Sigmoid colon (tissue), 7 donors: Measurements from ENCODE around the gene PIGW. TPM values are rescaled to one million over a fixed set of nuclear protein-coding genes. Genes with fewer than 3 reads are reported as not detected.

Source experiments
- DNase-seq: peaks from one replicate; pipeline ENCODE4 v3.0.0-alpha.2; 2019
- H3K27ac ChIP-seq, 4 donors: fragments of 200-600 bp; sonication (generic); one replicate each; pipeline ENCODE4 v1.5.1; 2016 to 2019; ENCODE audit warnings: mild to moderate bottlenecking in 1 of 4
- H3K27me3 ChIP-seq, 3 donors: fragments of 200-600 bp; sonication (generic); one replicate each; pipeline ENCODE4 v1.5.1; 2019; ENCODE audit warnings: mild to moderate bottlenecking in 1 of 3
- H3K36me3 ChIP-seq, 4 donors: fragments of 200-600 bp; sonication (generic); one replicate each; pipeline ENCODE4 v1.5.1; 2016 to 2019
- H3K4me1 ChIP-seq, 4 donors: fragments of 200-600 bp; sonication (generic); one replicate each; pipeline ENCODE4 v1.5.1; 2017 to 2019
- H3K4me3 ChIP-seq, 4 donors: fragments of 200-600 bp; sonication (generic); one replicate each; pipeline ENCODE4 v1.5.1; 2017 to 2019; ENCODE audit warnings: mild to moderate bottlenecking in 2 of 4, moderate library complexity in 1 of 4
- H3K9me3 ChIP-seq, 4 donors: fragments of 200-600 bp in 3 of 4; sonication (generic) in 3 of 4; one replicate each; pipeline versions ENCODE4 v1.5.1 to v1.6.1; 2013 to 2019
- EP300 ChIP-seq, 4 donors: sonication (generic); formaldehyde crosslinking; IDR thresholded peaks; one replicate each; pipeline ENCODE4 v1.6.1; 2017; ENCODE audit warnings: antibody characterized with exemption in 4 of 4
- POLR2A ChIP-seq, 2 donors: fragments of 450-650 bp; IDR thresholded peaks; one replicate each; pipeline ENCODE4 v1.6.1; 2016; ENCODE audit warnings: antibody characterized with exemption in 2 of 2, mild to moderate bottlenecking in 2 of 2, moderate library complexity in 2 of 2
- POLR2AphosphoS5 ChIP-seq, 4 donors: sonication (generic); formaldehyde crosslinking; IDR thresholded peaks; one replicate each; pipeline ENCODE4 v1.6.1; 2017; ENCODE audit warnings: antibody characterized with exemption in 4 of 4
- WGBS, 2 donors: extraction: QIAGEN DNeasy Blood & Tissue Kit; methylation state at CpG; one replicate each; pipeline ENCODE4 v1.1.7; 2013; 5-methylcytosine and 5-hydroxymethylcytosine counted together
- intact Hi-C: fragments of 100-400 bp; cut with DNase I; formaldehyde crosslinking; loops from one replicate; pipeline ENCODE4 v1.15.1; 2023
- polyA plus RNA-seq, 3 donors: library from polyadenylated mRNA; stranded (reverse); fragments of 200-250 nt; gene quantifications; one replicate each; pipeline ENCODE4 v1.2.3, GENCODE V29; 2013
- total RNA-seq, 4 donors: library from RNA; depleted of rRNA; stranded (reverse); fragments of >200 nt; gene quantifications; one replicate each; pipeline ENCODE4 v1.1.0, GENCODE V29; 2016
- TF ChIP-seq, protein P1 (sequence below), 4 experiments: fragments of 450-650 bp in 3 of 4; fragments of 200-600 bp in 1 of 4; IDR thresholded peaks; one replicate each; pipeline ENCODE4 v1.5.1; 2016 to 2019; ENCODE audit warnings: antibody characterized with exemption in 4 of 4, mild to moderate bottlenecking in 3 of 4, moderate library complexity in 2 of 4
- donor health status: healthy with polysubstance abuse.
- donor health status: Bipolar disorder and iron deficiency.
- donor health status: healthy.

The PIGW gene
- total and polyA plus RNA-seq, 7 donors, result 1.7 to 8.6 (median 3.7) TPM

DNA sequence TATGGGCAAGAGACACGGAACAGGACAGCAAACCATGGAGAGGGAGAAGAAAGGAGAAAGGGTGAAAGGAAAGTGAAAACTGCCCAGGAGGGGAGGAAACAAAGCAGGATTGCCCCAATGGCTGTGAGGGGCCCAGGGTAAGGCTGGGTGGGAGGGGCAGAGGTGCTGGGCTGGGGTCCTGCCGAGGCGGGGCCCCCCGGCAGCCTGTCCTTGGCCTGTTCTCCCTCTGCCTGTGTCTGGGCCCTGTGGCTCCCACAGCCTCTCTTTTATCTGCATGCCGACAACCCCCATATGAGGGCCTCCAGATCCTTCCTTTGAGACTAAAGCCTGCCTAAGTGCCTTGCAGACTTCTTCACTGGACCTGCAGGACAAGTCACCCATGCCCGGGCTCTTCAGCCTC, 32.8 kb upstream of the PIGW start:
- Histone ChIP-seq H3K4me1 (no peaks in the 10 kb centered on the region), H3K36me3 (peaks cover 0 to 77% (median 16%) of the 10 kb centered on the region in 4 donors), H3K4me3 (no peak overlapping the region), H3K9me3 (no peaks in the 10 kb centered on the region), H3K27me3 (no peaks in the 10 kb centered on the region), H3K27ac (no peak overlapping the region)
- no peak for TF ChIP-seq POLR2A (IDR thresholded peaks at IDR 0.05)
- TF ChIP-seq EP300 (IDR thresholded peaks at IDR 0.05), result no peak
- no peak for TF ChIP-seq POLR2AphosphoS5 (IDR thresholded peaks at IDR 0.05)
- TF ChIP-seq, protein P1, sequence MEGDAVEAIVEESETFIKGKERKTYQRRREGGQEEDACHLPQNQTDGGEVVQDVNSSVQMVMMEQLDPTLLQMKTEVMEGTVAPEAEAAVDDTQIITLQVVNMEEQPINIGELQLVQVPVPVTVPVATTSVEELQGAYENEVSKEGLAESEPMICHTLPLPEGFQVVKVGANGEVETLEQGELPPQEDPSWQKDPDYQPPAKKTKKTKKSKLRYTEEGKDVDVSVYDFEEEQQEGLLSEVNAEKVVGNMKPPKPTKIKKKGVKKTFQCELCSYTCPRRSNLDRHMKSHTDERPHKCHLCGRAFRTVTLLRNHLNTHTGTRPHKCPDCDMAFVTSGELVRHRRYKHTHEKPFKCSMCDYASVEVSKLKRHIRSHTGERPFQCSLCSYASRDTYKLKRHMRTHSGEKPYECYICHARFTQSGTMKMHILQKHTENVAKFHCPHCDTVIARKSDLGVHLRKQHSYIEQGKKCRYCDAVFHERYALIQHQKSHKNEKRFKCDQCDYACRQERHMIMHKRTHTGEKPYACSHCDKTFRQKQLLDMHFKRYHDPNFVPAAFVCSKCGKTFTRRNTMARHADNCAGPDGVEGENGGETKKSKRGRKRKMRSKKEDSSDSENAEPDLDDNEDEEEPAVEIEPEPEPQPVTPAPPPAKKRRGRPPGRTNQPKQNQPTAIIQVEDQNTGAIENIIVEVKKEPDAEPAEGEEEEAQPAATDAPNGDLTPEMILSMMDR (IDR thresholded peaks at IDR 0.05), result no peak
- WGBS, 2 donors, result 95 to 99% methylated on average over 6 of the region's 6 CpGs
- intact Hi-C loops, result no loop called here
- DNase-seq, result peak; percentile 28

DNA sequence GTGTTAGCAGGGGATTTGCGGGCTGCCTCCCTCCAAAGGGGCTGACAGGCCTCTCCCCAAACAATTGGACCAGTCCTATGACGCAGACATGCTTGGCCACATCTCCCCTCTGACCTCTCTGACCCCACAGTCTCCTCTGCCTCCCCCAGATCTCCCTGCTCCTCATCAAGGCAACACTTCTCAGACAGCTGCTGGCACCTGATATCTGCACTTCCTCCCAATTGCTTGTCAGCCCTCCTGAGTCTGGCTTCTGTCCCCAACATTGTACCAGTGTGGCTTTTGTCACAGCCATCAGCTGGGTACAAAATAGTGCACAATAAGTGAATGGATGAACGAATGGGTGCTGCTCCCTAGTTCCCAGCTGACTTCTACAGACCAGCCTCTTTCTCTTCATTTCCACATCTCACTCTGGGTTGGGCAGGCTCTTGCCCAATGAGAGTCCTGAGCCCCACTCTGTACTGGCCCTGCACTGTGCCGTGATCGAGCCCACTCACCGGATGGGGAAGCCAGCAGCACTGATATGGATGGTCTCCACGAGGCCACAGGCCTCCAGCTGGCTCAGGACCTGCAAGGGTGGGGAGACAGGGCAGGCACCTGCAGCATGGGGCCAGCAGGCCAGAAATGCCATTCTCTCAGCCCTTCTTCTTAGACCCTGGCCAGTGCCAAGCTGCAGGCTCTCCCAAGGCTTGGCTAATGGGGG, 31.2 kb upstream of the PIGW start:
- no peak overlapping the region for H3K27ac ChIP-seq
- H3K4me1 ChIP-seq, result no peaks in the 10 kb centered on the region
- 96% methylated on average over 7 of the region's 7 CpGs for WGBS, 2 donors
- no peak overlapping the region for H3K4me3 ChIP-seq
- intact Hi-C loops, result no loop called here
- H3K36me3 ChIP-seq, result peaks cover 0 to 73% (median 10%) of the 10 kb centered on the region in 4 donors
- TF ChIP-seq EP300 (IDR thresholded peaks at IDR 0.05), result no peak
- TF ChIP-seq, protein P1 (IDR thresholded peaks at IDR 0.05), result no peak
- no peak for TF ChIP-seq POLR2A (IDR thresholded peaks at IDR 0.05)
- no peak for TF ChIP-seq POLR2AphosphoS5 (IDR thresholded peaks at IDR 0.05)
- no peaks in the 10 kb centered on the region for H3K9me3 ChIP-seq
- no peak for DNase-seq
- no peaks in the 10 kb centered on the region for H3K27me3 ChIP-seq

DNA sequence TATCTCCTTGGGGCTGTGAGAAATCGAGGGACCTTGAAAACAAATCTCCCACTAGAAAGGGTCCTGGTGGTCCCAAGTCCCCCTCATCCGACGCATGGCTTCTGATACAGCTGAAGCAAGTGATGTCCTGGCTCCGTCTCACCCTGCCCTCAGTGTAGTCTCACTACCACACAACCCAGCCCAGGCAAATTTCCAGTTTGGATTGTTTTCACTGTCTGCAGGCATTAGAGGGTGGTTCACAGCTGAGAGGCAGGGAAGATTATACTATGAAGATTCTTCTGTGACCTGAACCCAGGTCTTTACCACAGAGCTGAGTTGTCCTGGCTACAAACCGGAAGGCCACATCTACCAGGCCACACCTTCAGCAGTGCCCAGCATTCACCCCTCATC, 30.6 kb upstream of the PIGW start:
- 95 to 98% methylated on average over 5 of the region's 5 CpGs for WGBS, 2 donors
- Histone ChIP-seq H3K27me3 (no peaks in the 10 kb centered on the region), H3K36me3 (peaks cover 0 to 72% (median 9%) of the 10 kb centered on the region in 4 donors), H3K4me1 (no peaks in the 10 kb centered on the region), H3K27ac (no peak overlapping the region), H3K4me3 (no peak overlapping the region), H3K9me3 (no peaks in the 10 kb centered on the region)
- TF ChIP-seq POLR2A (IDR thresholded peaks at IDR 0.05), result no peak
- no peak for TF ChIP-seq EP300 (IDR thresholded peaks at IDR 0.05)
- no peak for TF ChIP-seq POLR2AphosphoS5 (IDR thresholded peaks at IDR 0.05)
- TF ChIP-seq, protein P1 (IDR thresholded peaks at IDR 0.05), result no peak
- no peak for DNase-seq
- intact Hi-C loops, result no loop called here

DNA sequence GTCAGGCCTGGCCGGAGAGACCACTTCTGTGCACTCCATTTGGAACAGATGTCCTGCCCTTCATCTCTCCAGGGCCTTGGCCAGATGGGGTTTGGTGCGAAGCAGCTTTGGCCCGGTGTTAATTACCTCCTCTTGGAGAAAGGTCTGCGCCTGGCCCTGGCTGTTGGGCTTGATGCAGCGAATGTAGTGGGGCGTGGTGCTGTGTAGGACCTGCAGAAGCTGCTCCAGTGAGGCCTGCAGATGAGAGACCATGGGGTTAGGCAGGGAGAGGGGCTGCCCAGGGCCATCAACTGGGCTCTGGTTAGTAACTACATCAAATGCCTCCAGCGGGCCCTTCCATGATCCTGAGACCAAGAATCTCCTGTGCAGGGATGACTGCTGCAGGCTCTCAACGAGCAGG, 29.6 kb upstream of the PIGW start:
- Histone ChIP-seq H3K4me3 (no peak overlapping the region), H3K4me1 (no peaks in the 10 kb centered on the region), H3K27me3 (no peaks in the 10 kb centered on the region), H3K27ac (no peak overlapping the region), H3K36me3 (peaks cover 0 to 70% (median 9%) of the 10 kb centered on the region in 4 donors), H3K9me3 (no peaks in the 10 kb centered on the region)
- TF ChIP-seq, protein P1 (IDR thresholded peaks at IDR 0.05), result no peak
- no peak for TF ChIP-seq EP300 (IDR thresholded peaks at IDR 0.05)
- TF ChIP-seq POLR2AphosphoS5 (IDR thresholded peaks at IDR 0.05), result no peak
- TF ChIP-seq POLR2A (IDR thresholded peaks at IDR 0.05), result no peak
- DNase-seq, result no peak
- intact Hi-C loops, result no loop called here
- WGBS, 2 donors, result 95% methylated on average over 8 of the region's 8 CpGs
